ENCODE data around the gene ENDOV. TPM values are rescaled to one million over a fixed set of nuclear protein-coding genes. Genes with fewer than 3 reads are reported as not detected.

ENDOV gene
- total RNA-seq, result 9.8 and 18.9 TPM in 2 replicates

GRCh38 chr17:80414803-80415625 lies at the start of gene ENDOV:
TSS of gene ENDOV (plus strand) at chr17:80415167. CDS start at chr17:80415195, 28 bp downstream.

GRCh38 chr17:80475910-80476876 lies 61.2 kb downstream of the ENDOV start, which contains the start of gene NPTX1:
TSS of gene NPTX1 (minus strand) at chr17:80476607. CDS start at chr17:80476446, 161 bp downstream.

Other genes with a start within 250 kb of the ENDOV start
- gene CARD14, start 245.1 kb upstream of the ENDOV start, total RNA-seq, result 0.13 TPM in 1 of 2 replicates, not detected in the other
- gene SGSH, start 194.8 kb upstream of the ENDOV start, total RNA-seq, result 16.8 and 39.8 TPM in 2 replicates
- 3.9 and 18.0 TPM in 2 replicates for gene SLC26A11, start 194.7 kb upstream of the ENDOV start, total RNA-seq
- gene RNF213, start 154.3 kb upstream of the ENDOV start, total RNA-seq, result 46.3 and 121 TPM in 2 replicates
- gene NPTX1, start 61.4 kb downstream of the ENDOV start, total RNA-seq, result 0.25 and 0.49 TPM in 2 replicates
- 22.2 and 34.5 TPM in 2 replicates for gene RPTOR, start 129.7 kb downstream of the ENDOV start, total RNA-seq

Measured in mesangial cell (primary cell).